GM13977 (cell line): Measurements from ENCODE around the gene OSTN.

Experiments used
- DNase-seq: peaks from one replicate; pipeline ENCODE4 v3.0.0; 2012; ENCODE audit warnings: low spot score
- CTCF ChIP-seq: IDR thresholded peaks from 2 replicates; pipeline ENCODE4 v1.5.1; 2012; ENCODE audit warnings: mild to moderate bottlenecking, control low read depth; ENCODE audit not compliant: insufficient read depth; ENCODE audit errors: extremely low read depth, missing control alignments
- in situ Hi-C: fragments of 300-500 bp; cut with MboI; formaldehyde crosslinking; loops from one replicate; pipeline ENCODE4 v1.12.0; 2022; ENCODE audit warnings: low sequenced_read_pairs, low pct_unique_long_range_greater_than_20kb, mixed read lengths, inconsistent platforms; ENCODE audit not compliant: unreplicated experiment

OSTN gene

GRCh38 chr3:191292243-191293015 is 93.4 kb downstream of the OSTN start:
- no peak for TF ChIP-seq CTCF
- in situ Hi-C loops, result no loop called here
- DNase-seq, result no peak

- DNase-seq, result no peak
- TF ChIP-seq CTCF, result no peak
- in situ Hi-C loops, result no loop called here
Observed at GRCh38 chr3:191294291-191294690, 95.2 kb downstream of the OSTN start.

- in situ Hi-C loops, result no loop called here
- TF ChIP-seq CTCF, result no peak
- no peak for DNase-seq
Observed at GRCh38 chr3:191296041-191296541, 97.0 kb downstream of the OSTN start.

GRCh38 chr3:191298846-191299245 is 99.8 kb downstream of the OSTN start:
- in situ Hi-C loops, result no loop called here
- TF ChIP-seq CTCF, result no peak
- no peak for DNase-seq

GRCh38 chr3:191300422-191300821 is 101.4 kb downstream of the OSTN start:
- TF ChIP-seq CTCF, result no peak
- no peak for DNase-seq
- in situ Hi-C loops, result no loop called here

DNA sequence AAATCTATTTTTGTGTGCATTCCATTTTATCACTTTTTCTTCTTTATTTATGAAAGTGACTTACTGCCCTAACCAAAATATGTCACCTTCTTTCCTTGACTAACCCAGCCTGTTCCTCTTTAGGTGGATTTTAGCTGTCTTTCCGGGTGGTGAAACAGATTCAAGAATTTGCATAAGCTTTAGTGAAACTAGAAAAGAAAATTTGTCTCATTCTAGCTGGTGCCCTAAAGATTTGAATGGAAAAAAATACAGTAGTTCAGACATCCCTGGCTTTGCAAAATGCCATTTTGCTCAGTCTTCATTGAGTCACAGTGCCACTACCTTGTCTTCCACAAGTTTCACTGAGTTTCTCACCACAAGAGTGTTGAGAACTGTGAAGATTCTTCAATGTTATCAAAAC is 102.0 kb downstream of the OSTN start:
- DNase-seq, result peak; percentile 30
- in situ Hi-C loops, result no loop called here
- TF ChIP-seq CTCF, result no peak
